Upper lobe of left lung (tissue), 4 donors: ENCODE measurements around the gene CD59.

Experiments used
- CTCF ChIP-seq, 6 experiments: fragments of 450-650 bp in 4 of 6; fragments of 200-600 bp in 2 of 6; sonication (generic) in 2 of 6; IDR thresholded peaks; one replicate each; pipeline ENCODE4 v1.5.1; 2016 to 2019; ENCODE audit warnings: antibody characterized with exemption in 6 of 6
- EP300 ChIP-seq, 4 donors: sonication (generic); formaldehyde crosslinking; IDR thresholded peaks; one replicate each; pipeline ENCODE4 v1.5.1; 2017; ENCODE audit warnings: antibody characterized with exemption in 4 of 4, control low read depth in 2 of 4
- POLR2A ChIP-seq, 4 donors: fragments of 450-650 bp; IDR thresholded peaks; one replicate each; pipeline ENCODE4 v1.5.1; 2016 to 2017; ENCODE audit warnings: antibody characterized with exemption in 4 of 4, mild to moderate bottlenecking in 2 of 4
- POLR2AphosphoS5 ChIP-seq, 2 donors: sonication (generic); formaldehyde crosslinking; IDR thresholded peaks; one replicate each; pipeline ENCODE4 v1.5.1; 2017; ENCODE audit warnings: antibody characterized with exemption in 2 of 2

GRCh38 chr11:33713151-33713855, 22.9 kb downstream of the CD59 start:
- TF ChIP-seq POLR2A (IDR thresholded peaks at IDR 0.05), result no peak
- TF ChIP-seq POLR2AphosphoS5 (IDR thresholded peaks at IDR 0.05), result no peak
- TF ChIP-seq CTCF (IDR thresholded peaks at IDR 0.05), result no peak
- no peak for TF ChIP-seq EP300 (IDR thresholded peaks at IDR 0.05)
